ENCODE data around the gene NPIPB9.
A peak's percentile ranks its signal among the peaks of the same experiment; 100 is the strongest.
"Not testable (repeated sequence)": the region's sequence is repeated elsewhere in the genome, so short reads cannot be mapped to it uniquely, and the experiment has no call there.

NPIPB9 gene

GRCh38 chr16:28751487-28751886 lies at the start of gene NPIPB9:
NPIPB9 (plus strand) TSS chr16:28751787.
- not testable (repeated sequence) for FAIRE-seq; DNase-seq (ENCODE audit: insufficient read length, low spot score)

- FAIRE-seq; DNase-seq (ENCODE audit: insufficient read length, low spot score): not testable (repeated sequence)
These were observed 47.3 kb upstream of the NPIPB9 start for GRCh38 chr16:28704246-28704645.

- not testable (repeated sequence) for DNase-seq (ENCODE audit: insufficient read length, low spot score)
- FAIRE-seq = peak; percentile 38
These were observed 40.1 kb upstream of the NPIPB9 start, which contains the start of gene EIF3C for GRCh38 chr16:28711220-28712083. EIF3C (plus strand) TSS chr16:28711464; CDS start chr16:28711687, 223 bp downstream.

GRCh38 chr16:28722852-28723650 lies 28.5 kb upstream of the NPIPB9 start:
- DNase-seq (ENCODE audit: insufficient read length, low spot score); FAIRE-seq: not testable (repeated sequence)

- DNase-seq (ENCODE audit: insufficient read length, low spot score) = not testable (repeated sequence)
- FAIRE-seq = peak; percentile 66
These were observed 20.3 kb upstream of the NPIPB9 start for GRCh38 chr16:28731253-28731652.

- DNase-seq (ENCODE audit: insufficient read length, low spot score) = not testable (repeated sequence)
- peak; percentile 81 for FAIRE-seq
These were observed 19.0 kb upstream of the NPIPB9 start for GRCh38 chr16:28732455-28733124.

- FAIRE-seq; DNase-seq (ENCODE audit: insufficient read length, low spot score): not testable (repeated sequence)
These were observed 11.8 kb upstream of the NPIPB9 start for GRCh38 chr16:28739787-28740186.

- FAIRE-seq; DNase-seq (ENCODE audit: insufficient read length, low spot score): not testable (repeated sequence)
These were observed 11.0 kb upstream of the NPIPB9 start for GRCh38 chr16:28740631-28741030.

GRCh38 chr16:28741295-28741694 lies 10.3 kb upstream of the NPIPB9 start:
- FAIRE-seq; DNase-seq (ENCODE audit: insufficient read length, low spot score): not testable (repeated sequence)

GRCh38 chr16:28746618-28747350 lies 4.8 kb upstream of the NPIPB9 start:
- not testable (repeated sequence) for FAIRE-seq; DNase-seq (ENCODE audit: insufficient read length, low spot score)

GRCh38 chr16:28749997-28750465 lies 1.6 kb upstream of the NPIPB9 start:
- FAIRE-seq; DNase-seq (ENCODE audit: insufficient read length, low spot score): not testable (repeated sequence)

- not testable (repeated sequence) for DNase-seq (ENCODE audit: insufficient read length, low spot score); FAIRE-seq
These were observed 1.0 kb upstream of the NPIPB9 start for GRCh38 chr16:28750469-28751067.

GRCh38 chr16:28781697-28782096 lies 30.1 kb downstream of the NPIPB9 start:
- not testable (repeated sequence) for FAIRE-seq; DNase-seq (ENCODE audit: insufficient read length, low spot score)

- not testable (repeated sequence) for DNase-seq (ENCODE audit: insufficient read length, low spot score); FAIRE-seq
These were observed 30.8 kb downstream of the NPIPB9 start for GRCh38 chr16:28782357-28782756.

GRCh38 chr16:28802235-28803019 lies 50.8 kb downstream of the NPIPB9 start:
- DNase-seq (ENCODE audit: insufficient read length, low spot score); FAIRE-seq: not testable (repeated sequence)

GRCh38 chr16:28807445-28808120 lies 56.0 kb downstream of the NPIPB9 start:
- not testable (repeated sequence) for DNase-seq (ENCODE audit: insufficient read length, low spot score); FAIRE-seq

All from H54 (cell line).